Esophagus squamous epithelium (tissue), 4 donors: ENCODE measurements around the gene NAA20.

Source experiments
- CTCF ChIP-seq, 6 experiments: fragments of 450-650 bp in 4 of 6; fragments of 200-600 bp in 2 of 6; sonication (generic) in 2 of 6; IDR thresholded peaks; one replicate each; pipeline ENCODE4 v1.5.1; 2016 to 2019; ENCODE audit warnings: antibody characterized with exemption in 6 of 6, mild to moderate bottlenecking in 4 of 6, moderate library complexity in 4 of 6
- POLR2A ChIP-seq, 4 donors: fragments of 450-650 bp; IDR thresholded peaks; one replicate each; pipeline ENCODE4 v1.6.1; 2017; ENCODE audit warnings: antibody characterized with exemption in 4 of 4, mild to moderate bottlenecking in 4 of 4, moderate library complexity in 3 of 4

DNA sequence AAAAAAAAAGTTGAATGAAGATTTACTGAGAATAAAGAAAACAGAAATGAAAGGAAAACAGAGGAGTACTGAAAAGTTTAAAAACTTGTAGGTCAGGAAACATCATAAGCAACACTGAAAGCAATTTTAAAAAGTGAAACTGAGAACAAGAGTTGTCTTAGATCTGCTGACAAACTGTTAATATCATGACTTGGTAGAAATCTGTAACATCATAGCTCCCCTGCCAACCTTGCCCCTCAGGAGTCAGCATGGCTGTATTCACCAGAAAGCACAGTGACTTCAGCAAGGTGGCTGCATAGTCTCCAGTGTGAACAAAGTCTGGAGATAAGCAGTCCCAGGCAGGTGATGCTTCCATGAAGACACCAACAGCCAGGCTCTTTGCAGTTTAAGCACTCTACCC is 5.3 kb downstream of the NAA20 start:
- no peak for TF ChIP-seq CTCF (IDR thresholded peaks at IDR 0.05)
- no peak for TF ChIP-seq POLR2A (IDR thresholded peaks at IDR 0.05)
